HepG2 (cell line): ENCODE results near the gene CHMP1A. TPM values are rescaled to one million over a fixed set of nuclear protein-coding genes. Genes with fewer than 3 reads are reported as not detected.

Experiments used
- CBX1 ChIP-seq: IDR thresholded peaks from one replicate; pipeline ENCODE4 v1.6.1; 2016; ENCODE audit warnings: antibody characterized with exemption, low read depth
- IRF2 ChIP-seq: IDR thresholded peaks from 2 replicates; pipeline ENCODE4 v1.6.1; 2018; ENCODE audit warnings: missing genetic modification reagents, missing compliant biosample characterization
- KMT2A ChIP-seq: sonication (generic); formaldehyde crosslinking; IDR thresholded peaks from 2 replicates; pipeline ENCODE4 v1.4.0; 2020; ENCODE audit warnings: missing genetic modification reagents
- MAFF ChIP-seq: IDR thresholded peaks from 2 replicates; pipeline ENCODE4 v1.6.1; 2011; ENCODE audit warnings: low read depth, low read length, improper control_type of control experiment
- MED13 ChIP-seq: sonication (generic); formaldehyde crosslinking; IDR thresholded peaks from 2 replicates; pipeline ENCODE4 v1.5.0; 2020; ENCODE audit warnings: missing genetic modification reagents
- NCOA2 ChIP-seq: sonication (generic); formaldehyde crosslinking; IDR thresholded peaks from 2 replicates; pipeline ENCODE4 v1.8.0; 2022; ENCODE audit warnings: inconsistent platforms
- NR2F1 ChIP-seq, 2 experiments: fragments of 450-650 bp in 1 of 2; formaldehyde crosslinking in 1 of 2; IDR thresholded peaks; 2 replicates each; pipeline versions ENCODE4 v1.5.0 to v1.6.1; 2016 to 2020; ENCODE audit warnings: mild to moderate bottlenecking in 1 of 2, missing compliant biosample characterization in 1 of 2, missing genetic modification reagents in 1 of 2, moderate library complexity in 1 of 2
- PITX1 ChIP-seq: sonication (generic); formaldehyde crosslinking; IDR thresholded peaks from 2 replicates; pipeline ENCODE4 v1.5.1; 2020; ENCODE audit warnings: mild to moderate bottlenecking, missing genetic modification reagents
- POLR2G ChIP-seq: fragments of 200-400 bp; formaldehyde crosslinking; IDR thresholded peaks from 2 replicates; pipeline ENCODE4 v1.6.1; 2018; ENCODE audit warnings: mild to moderate bottlenecking, low read depth, low read length, moderate library complexity
- SOX13 ChIP-seq, 3 experiments: fragments of 450-650 bp in 1 of 3; sonication (generic) in 1 of 3; formaldehyde crosslinking in 1 of 3; IDR thresholded peaks in 2 of 3; conservative IDR thresholded peaks in 1 of 3; 2 replicates each; pipeline versions ENCODE4 v1.5.0 to v1.6.1; 2016 to 2020; ENCODE audit warnings: antibody characterized with exemption in 1 of 3, mild to moderate bottlenecking in 1 of 3, missing compliant biosample characterization in 1 of 3, missing genetic modification reagents in 1 of 3, moderate library complexity in 1 of 3
- SP5 ChIP-seq: IDR thresholded peaks from 2 replicates; pipeline ENCODE4 v1.6.1; 2016; ENCODE audit warnings: low read depth, borderline replicate concordance
- ZFYVE20 ChIP-seq: sonication (generic); formaldehyde crosslinking; IDR thresholded peaks from 2 replicates; pipeline ENCODE4 v1.8.0; 2023; ENCODE audit warnings: low read depth, mild to moderate bottlenecking, moderate library complexity, missing genetic modification reagents, borderline replicate concordance
- ZNF160 ChIP-seq: sonication (generic); formaldehyde crosslinking; IDR thresholded peaks from 2 replicates; pipeline ENCODE4 v1.8.0; 2022; ENCODE audit warnings: mild to moderate bottlenecking, inconsistent platforms, missing genetic modification reagents
- ZNF251 ChIP-seq: sonication (generic); formaldehyde crosslinking; IDR thresholded peaks from 2 replicates; pipeline ENCODE4 v1.9.0; 2021; ENCODE audit warnings: mild to moderate bottlenecking, missing genetic modification reagents
- ZNF367 ChIP-seq: sonication (generic); formaldehyde crosslinking; IDR thresholded peaks from 2 replicates; pipeline ENCODE4 v1.4.0; 2020; ENCODE audit warnings: missing genetic modification reagents, borderline replicate concordance
- polyA plus RNA-seq, 8 experiments: library from polyadenylated mRNA; depleted of rRNA in 3 of 8; stranded (reverse) in 7 of 8; unstranded in 1 of 8; fragments of >200 nt; fragmentation: Illumina TruSeq in 4 of 8; extraction: Trizol in 4 of 8; gene quantifications; 2 replicates each; pipeline versions ENCODE4 v1.2.1 to v1.2.3, GENCODE V29; 2011 to 2016; ENCODE audit warnings: low read depth in 4 of 8, missing spikeins in 1 of 8, mixed read lengths in 1 of 8; ENCODE audit not compliant: insufficient read depth in 1 of 8
- total RNA-seq, 5 experiments: library from RNA; depleted of rRNA; stranded (reverse); fragments of >200 nt; fragmentation: Illumina TruSeq; extraction: Trizol; gene quantifications; 2 replicates each; pipeline ENCODE4 v1.2.3, GENCODE V29; 2016; ENCODE audit warnings: low read depth in 1 of 5
- TF ChIP-seq, protein P1 (sequence below): sonication (generic); formaldehyde crosslinking; IDR thresholded peaks from 2 replicates; pipeline ENCODE4 v1.4.0; 2020; ENCODE audit warnings: mild to moderate bottlenecking, missing genetic modification reagents, borderline replicate concordance
- TF ChIP-seq, protein P2 (sequence below): sonication (generic); formaldehyde crosslinking; conservative IDR thresholded peaks from 2 replicates; pipeline ENCODE4 v1.4.0; 2020; ENCODE audit warnings: missing genetic modification reagents
- TF ChIP-seq, protein P3 (sequence below): sonication (generic); formaldehyde crosslinking; IDR thresholded peaks from 2 replicates; pipeline ENCODE4 v1.4.0; 2020; ENCODE audit warnings: missing genetic modification reagents, low read depth, mild to moderate bottlenecking, borderline replicate concordance
- TF ChIP-seq, protein P4 (sequence below): sonication (generic); formaldehyde crosslinking; IDR thresholded peaks from 2 replicates; pipeline ENCODE4 v1.4.0; 2020; ENCODE audit warnings: mild to moderate bottlenecking, missing genetic modification reagents

CHMP1A gene
- total and polyA plus RNA-seq, 2 of the 13 experiments (the other 11 are each of a cell fraction or from before 2014, with no cell fraction given), result 69.4 to 73.3 TPM

DNA sequence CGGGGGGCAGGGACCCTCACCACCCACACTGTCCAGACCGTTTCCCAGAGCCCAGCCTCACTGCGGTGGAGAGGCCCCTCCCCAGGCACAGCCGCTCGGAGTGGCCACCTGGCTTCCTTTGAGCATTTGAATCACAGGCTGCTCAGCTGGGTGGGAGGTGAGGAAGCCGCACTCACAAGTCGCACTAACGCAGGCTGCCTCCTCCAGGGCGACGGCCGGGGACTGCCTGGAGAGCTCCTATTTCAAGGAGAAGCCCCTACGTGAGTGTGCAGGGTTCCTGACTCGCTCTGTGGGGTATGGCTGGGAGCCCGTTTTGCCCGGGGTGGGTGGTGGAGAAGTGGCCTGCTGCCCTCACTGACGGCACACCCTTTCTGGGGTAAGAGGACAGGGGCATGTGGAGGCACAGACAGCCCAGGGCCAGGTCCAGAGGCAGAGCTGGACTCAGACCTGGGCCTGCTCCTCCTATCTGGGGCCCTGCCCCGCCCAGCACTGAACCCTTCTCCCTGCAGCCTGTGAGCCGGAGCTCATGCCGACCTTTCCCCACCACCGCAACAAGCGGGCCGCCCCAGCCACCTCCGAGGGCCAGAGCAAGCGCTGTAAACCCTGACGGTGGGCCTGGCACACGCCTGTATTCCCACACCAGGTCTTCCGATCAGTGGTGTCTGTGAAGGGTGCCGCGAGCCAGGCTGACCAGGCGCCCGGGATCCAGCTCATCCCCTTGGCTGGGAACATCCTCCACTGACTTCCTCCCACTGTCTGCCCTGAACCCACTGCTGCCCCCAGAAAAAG is 37.8 kb upstream of the CHMP1A start (continued):
- TF ChIP-seq, protein P1, sequence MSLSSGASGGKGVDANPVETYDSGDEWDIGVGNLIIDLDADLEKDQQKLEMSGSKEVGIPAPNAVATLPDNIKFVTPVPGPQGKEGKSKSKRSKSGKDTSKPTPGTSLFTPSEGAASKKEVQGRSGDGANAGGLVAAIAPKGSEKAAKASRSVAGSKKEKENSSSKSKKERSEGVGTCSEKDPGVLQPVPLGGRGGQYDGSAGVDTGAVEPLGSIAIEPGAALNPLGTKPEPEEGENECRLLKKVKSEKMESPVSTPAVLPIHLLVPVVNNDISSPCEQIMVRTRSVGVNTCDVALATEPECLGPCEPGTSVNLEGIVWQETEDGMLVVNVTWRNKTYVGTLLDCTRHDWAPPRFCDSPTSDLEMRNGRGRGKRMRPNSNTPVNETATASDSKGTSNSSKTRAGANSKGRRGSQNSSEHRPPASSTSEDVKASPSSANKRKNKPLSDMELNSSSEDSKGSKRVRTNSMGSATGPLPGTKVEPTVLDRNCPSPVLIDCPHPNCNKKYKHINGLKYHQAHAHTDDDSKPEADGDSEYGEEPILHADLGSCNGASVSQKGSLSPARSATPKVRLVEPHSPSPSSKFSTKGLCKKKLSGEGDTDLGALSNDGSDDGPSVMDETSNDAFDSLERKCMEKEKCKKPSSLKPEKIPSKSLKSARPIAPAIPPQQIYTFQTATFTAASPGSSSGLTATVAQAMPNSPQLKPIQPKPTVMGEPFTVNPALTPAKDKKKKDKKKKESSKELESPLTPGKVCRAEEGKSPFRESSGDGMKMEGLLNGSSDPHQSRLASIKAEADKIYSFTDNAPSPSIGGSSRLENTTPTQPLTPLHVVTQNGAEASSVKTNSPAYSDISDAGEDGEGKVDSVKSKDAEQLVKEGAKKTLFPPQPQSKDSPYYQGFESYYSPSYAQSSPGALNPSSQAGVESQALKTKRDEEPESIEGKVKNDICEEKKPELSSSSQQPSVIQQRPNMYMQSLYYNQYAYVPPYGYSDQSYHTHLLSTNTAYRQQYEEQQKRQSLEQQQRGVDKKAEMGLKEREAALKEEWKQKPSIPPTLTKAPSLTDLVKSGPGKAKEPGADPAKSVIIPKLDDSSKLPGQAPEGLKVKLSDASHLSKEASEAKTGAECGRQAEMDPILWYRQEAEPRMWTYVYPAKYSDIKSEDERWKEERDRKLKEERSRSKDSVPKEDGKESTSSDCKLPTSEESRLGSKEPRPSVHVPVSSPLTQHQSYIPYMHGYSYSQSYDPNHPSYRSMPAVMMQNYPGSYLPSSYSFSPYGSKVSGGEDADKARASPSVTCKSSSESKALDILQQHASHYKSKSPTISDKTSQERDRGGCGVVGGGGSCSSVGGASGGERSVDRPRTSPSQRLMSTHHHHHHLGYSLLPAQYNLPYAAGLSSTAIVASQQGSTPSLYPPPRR, result 0 out of 2 replicates have a peak, but pooled peaks have one; percentile 26
- TF ChIP-seq IRF2 (CRISPR knock-in tag) (no peak), NR2F1 (CRISPR knock-in tag; IDR thresholded peaks at IDR 0.05) (no peak), ZNF160 (peak; percentile 34; the same call in 1 of the 2 replicates), MED13 (CRISPR knock-in tag) (0 out of 2 replicates have a peak, but pooled peaks have one; percentile 57), ZNF251 (no peak), CBX1 (peak; percentile 50), SP5 (CRISPR knock-in tag) (peak; percentile 93), NCOA2 (CRISPR knock-in tag) (no peak), PITX1 (no peak), SOX13 (IDR thresholded peaks at IDR 0.05) (no peak), SOX13 (CRISPR knock-in tag; conservative IDR thresholded peaks at IDR 0.05 in 1 of 2, IDR thresholded peaks at IDR 0.05 in 1 of 2) (peak in 1 of 2 experiments; percentile 21; a peak in 1 of 4 replicates), POLR2G (peak; percentile 72), MAFF (no peak), ZFYVE20 (no peak), KMT2A (CRISPR knock-in tag) (no peak; the same call in 1 of the 2 replicates), ZNF367 (CRISPR knock-in tag) (no peak; the same call in 1 of the 2 replicates)
- TF ChIP-seq, protein P2, sequence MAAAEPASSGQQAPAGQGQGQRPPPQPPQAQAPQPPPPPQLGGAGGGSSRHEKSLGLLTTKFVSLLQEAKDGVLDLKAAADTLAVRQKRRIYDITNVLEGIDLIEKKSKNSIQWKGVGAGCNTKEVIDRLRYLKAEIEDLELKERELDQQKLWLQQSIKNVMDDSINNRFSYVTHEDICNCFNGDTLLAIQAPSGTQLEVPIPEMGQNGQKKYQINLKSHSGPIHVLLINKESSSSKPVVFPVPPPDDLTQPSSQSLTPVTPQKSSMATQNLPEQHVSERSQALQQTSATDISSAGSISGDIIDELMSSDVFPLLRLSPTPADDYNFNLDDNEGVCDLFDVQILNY, result no peak
- TF ChIP-seq, protein P3, sequence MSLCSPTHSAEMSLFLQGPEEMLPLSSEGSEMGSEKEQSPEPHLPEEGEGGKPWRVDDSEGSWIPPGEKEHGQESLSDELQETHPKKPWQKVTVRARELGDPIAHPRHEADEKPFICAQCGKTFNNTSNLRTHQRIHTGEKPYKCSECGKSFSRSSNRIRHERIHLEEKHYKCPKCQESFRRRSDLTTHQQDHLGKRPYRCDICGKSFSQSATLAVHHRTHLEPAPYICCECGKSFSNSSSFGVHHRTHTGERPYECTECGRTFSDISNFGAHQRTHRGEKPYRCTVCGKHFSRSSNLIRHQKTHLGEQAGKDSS (CRISPR knock-in tag), result no peak
- TF ChIP-seq, protein P4, sequence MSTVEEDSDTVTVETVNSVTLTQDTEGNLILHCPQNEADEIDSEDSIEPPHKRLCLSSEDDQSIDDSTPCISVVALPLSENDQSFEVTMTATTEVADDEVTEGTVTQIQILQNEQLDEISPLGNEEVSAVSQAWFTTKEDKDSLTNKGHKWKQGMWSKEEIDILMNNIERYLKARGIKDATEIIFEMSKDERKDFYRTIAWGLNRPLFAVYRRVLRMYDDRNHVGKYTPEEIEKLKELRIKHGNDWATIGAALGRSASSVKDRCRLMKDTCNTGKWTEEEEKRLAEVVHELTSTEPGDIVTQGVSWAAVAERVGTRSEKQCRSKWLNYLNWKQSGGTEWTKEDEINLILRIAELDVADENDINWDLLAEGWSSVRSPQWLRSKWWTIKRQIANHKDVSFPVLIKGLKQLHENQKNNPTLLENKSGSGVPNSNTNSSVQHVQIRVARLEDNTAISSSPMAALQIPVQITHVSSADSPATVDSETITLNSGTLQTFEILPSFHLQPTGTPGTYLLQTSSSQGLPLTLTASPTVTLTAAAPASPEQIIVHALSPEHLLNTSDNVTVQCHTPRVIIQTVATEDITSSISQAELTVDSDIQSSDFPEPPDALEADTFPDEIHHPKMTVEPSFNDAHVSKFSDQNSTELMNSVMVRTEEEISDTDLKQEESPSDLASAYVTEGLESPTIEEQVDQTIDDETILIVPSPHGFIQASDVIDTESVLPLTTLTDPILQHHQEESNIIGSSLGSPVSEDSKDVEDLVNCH, result no peak
